H9 (cell line): Measurements from ENCODE around the gene GNLY. TPM values are rescaled to one million over a fixed set of nuclear protein-coding genes. Genes with fewer than 3 reads are reported as not detected.
A peak's percentile ranks its signal among the peaks of the same experiment; 100 is the strongest.

Experiments
- DNase-seq: peaks from one replicate; pipeline ENCODE4 v3.0.0-alpha.2; 2017
- H2AFZ ChIP-seq: one replicate; pipeline ENCODE4 v1.6.1; 2013; ENCODE audit warnings: mild to moderate bottlenecking, low read length, control low read depth, moderate library complexity
- H2AK5ac ChIP-seq: 2 replicates; pipeline ENCODE4 v1.6.1; 2013; ENCODE audit warnings: low read length, control low read depth, mixed read lengths; ENCODE audit not compliant: insufficient read length
- H2BK120ac ChIP-seq: one replicate; pipeline ENCODE4 v1.6.1; 2013; ENCODE audit warnings: low read depth, mild to moderate bottlenecking, low read length, control low read depth, inconsistent platforms; ENCODE audit not compliant: poor library complexity, severe bottlenecking
- H2BK12ac ChIP-seq: 2 replicates; pipeline ENCODE4 v1.6.1; 2013; ENCODE audit warnings: low read length, control low read depth, mixed read lengths, low read depth; ENCODE audit not compliant: insufficient read length
- H2BK15ac ChIP-seq: 2 replicates; pipeline ENCODE4 v1.6.1; 2013; ENCODE audit warnings: low read depth, low read length, control low read depth
- H2BK20ac ChIP-seq: one replicate; pipeline ENCODE4 v1.6.1; 2013; ENCODE audit warnings: low read depth, mild to moderate bottlenecking, low read length, control low read depth, inconsistent platforms; ENCODE audit not compliant: poor library complexity, severe bottlenecking
- H2BK5ac ChIP-seq: 2 replicates; pipeline ENCODE4 v1.6.1; 2013; ENCODE audit warnings: low read length, control low read depth, mixed read lengths; ENCODE audit not compliant: insufficient read length
- H3K14ac ChIP-seq: 2 replicates; pipeline ENCODE4 v1.6.1; 2013; ENCODE audit warnings: low read length, control low read depth; ENCODE audit not compliant: insufficient read depth
- H3K18ac ChIP-seq: 2 replicates; pipeline ENCODE4 v1.6.1; 2013; ENCODE audit warnings: low read depth, mild to moderate bottlenecking, mixed read lengths, low read length, control low read depth; ENCODE audit not compliant: insufficient read length
- H3K23ac ChIP-seq: 2 replicates; pipeline ENCODE4 v1.6.1; 2013; ENCODE audit warnings: low read length, control low read depth, mixed read lengths, low read depth; ENCODE audit not compliant: insufficient read length
- H3K23me2 ChIP-seq: 2 replicates; pipeline ENCODE4 v1.6.1; 2013; ENCODE audit warnings: low read depth, mild to moderate bottlenecking, mixed read lengths, low read length, control low read depth; ENCODE audit not compliant: insufficient read length, poor library complexity, severe bottlenecking
- H3K27ac ChIP-seq: 2 replicates; pipeline ENCODE4 v1.5.1; 2013; ENCODE audit warnings: low read length, control low read depth, mixed read lengths, low read depth; ENCODE audit not compliant: insufficient read length
- H3K27me3 ChIP-seq: 2 replicates; pipeline ENCODE4 v1.6.1; 2013; ENCODE audit warnings: low read length, control low read depth, inconsistent platforms; ENCODE audit not compliant: insufficient read depth
- H3K4ac ChIP-seq: 2 replicates; pipeline ENCODE4 v1.6.1; 2013; ENCODE audit warnings: low read depth, mild to moderate bottlenecking, control low read depth, inconsistent platforms, low read length, moderate library complexity
- H3K4me1 ChIP-seq: 2 replicates; pipeline ENCODE4 v1.6.1; 2013; ENCODE audit warnings: low read length, control low read depth, inconsistent platforms; ENCODE audit not compliant: insufficient read depth
- H3K4me2 ChIP-seq: 2 replicates; pipeline ENCODE4 v1.6.1; 2013; ENCODE audit warnings: low read length, control low read depth, mixed read lengths; ENCODE audit not compliant: insufficient read length, insufficient read depth
- H3K56ac ChIP-seq: 2 replicates; pipeline ENCODE4 v1.6.1; 2013; ENCODE audit warnings: low read depth, mild to moderate bottlenecking, mixed read lengths, low read length, control low read depth; ENCODE audit not compliant: insufficient read length
- H3K79me1 ChIP-seq: 2 replicates; pipeline ENCODE4 v1.6.1; 2013; ENCODE audit warnings: low read depth, mild to moderate bottlenecking, moderate library complexity, low read length, control low read depth, inconsistent platforms; ENCODE audit not compliant: insufficient read depth, poor library complexity, severe bottlenecking
- H3K79me2 ChIP-seq: 2 replicates; pipeline ENCODE4 v1.6.1; 2013; ENCODE audit warnings: low read length, control low read depth, inconsistent platforms; ENCODE audit not compliant: insufficient read depth
- H3K9ac ChIP-seq: 2 replicates; pipeline ENCODE4 v1.6.1; 2013; ENCODE audit warnings: low read length, control low read depth, mixed read lengths; ENCODE audit not compliant: insufficient read length; ENCODE audit errors: extremely low read depth
- H3K9me3 ChIP-seq: one replicate; pipeline ENCODE4 v1.6.1; 2013; ENCODE audit warnings: low read depth, low read length, inconsistent platforms; ENCODE audit not compliant: control insufficient read depth
- H3T11ph ChIP-seq: one replicate; pipeline ENCODE4 v1.6.1; 2013; ENCODE audit warnings: mild to moderate bottlenecking, low read length, control low read depth, inconsistent platforms
- H4K20me1 ChIP-seq: one replicate; pipeline ENCODE4 v1.6.1; 2013; ENCODE audit not compliant: control insufficient read depth, insufficient read length, insufficient read depth
- H4K5ac ChIP-seq: 2 replicates; pipeline ENCODE4 v1.6.1; 2013; ENCODE audit warnings: low read depth, mild to moderate bottlenecking, mixed read lengths, low read length, control low read depth; ENCODE audit not compliant: insufficient read length
- H4K8ac ChIP-seq: replicated peaks from 2 replicates; pipeline ENCODE4 v1.6.1; 2013; ENCODE audit warnings: low read length, control low read depth, mixed read lengths, low read depth; ENCODE audit not compliant: insufficient read length
- H4K91ac ChIP-seq: 2 replicates; pipeline ENCODE4 v1.6.1; 2013; ENCODE audit warnings: low read depth, mild to moderate bottlenecking, moderate library complexity, mixed read lengths, low read length, control low read depth; ENCODE audit not compliant: insufficient read length
- H3K27ac Mint-ChIP-seq, 3 experiments: 2 replicates in 2 of 3; 3 replicates in 1 of 3; pipeline ENCODE4 v1.8.0; 2020 to 2021; ENCODE audit warnings: mixed read lengths in 3 of 3, mild to moderate bottlenecking in 1 of 3, moderate library complexity in 1 of 3
- H3K27me3 Mint-ChIP-seq: 2 replicates; pipeline ENCODE4 v1.8.0; 2021; ENCODE audit warnings: low read depth, mild to moderate bottlenecking, moderate library complexity, mixed read lengths
- H3K36me3 Mint-ChIP-seq, 3 experiments: 2 replicates in 2 of 3; 3 replicates in 1 of 3; pipeline ENCODE4 v1.8.0; 2020 to 2021; ENCODE audit warnings: low read depth in 3 of 3, mixed read lengths in 3 of 3; ENCODE audit not compliant: insufficient read depth in 1 of 3
- H3K4me1 Mint-ChIP-seq, 2 experiments: 2 replicates each; pipeline ENCODE4 v1.8.0; 2020; ENCODE audit warnings: mixed read lengths in 2 of 2
- H3K4me3 Mint-ChIP-seq, 2 experiments: 2 replicates in 1 of 2; 3 replicates in 1 of 2; pipeline ENCODE4 v1.8.0; 2020 to 2021; ENCODE audit warnings: mild to moderate bottlenecking in 2 of 2, mixed read lengths in 2 of 2, moderate library complexity in 1 of 2
- H3K9me3 Mint-ChIP-seq, 2 experiments: 2 replicates in 1 of 2; 3 replicates in 1 of 2; pipeline ENCODE4 v1.8.0; 2020; ENCODE audit warnings: mild to moderate bottlenecking in 2 of 2, mixed read lengths in 2 of 2, moderate library complexity in 1 of 2
- CTCF ChIP-seq: fragments of 200-600 bp; sonication (generic); conservative IDR thresholded peaks from 3 replicates; pipeline ENCODE4 v1.8.0; 2021; ENCODE audit warnings: antibody characterized with exemption, mild to moderate bottlenecking
- WGBS: extraction: QIAGEN DNeasy Blood & Tissue Kit; methylation state at CpG from one replicate; pipeline ENCODE4 v1.1.7; 2013; ENCODE audit warnings: missing lambda C conversion rate, low lambda C conversion rate, mixed read lengths; ENCODE audit not compliant: insufficient read length; ENCODE audit errors: extremely low coverage; 5-methylcytosine and 5-hydroxymethylcytosine counted together
- total RNA-seq: library from RNA; stranded (reverse); gene quantifications from 2 replicates; pipeline ENCODE4 v1.2.1, GENCODE V29; 2021

Gene GNLY
- total RNA-seq, 1 experiment from 2014 or later = not detected

GRCh38 chr2:85724731-85725181 is 30.6 kb downstream of the GNLY start:
- no CpG with 5 or more reads among the region's 5 CpGs for WGBS
- Histone ChIP-seq H2AK5ac (no peak overlapping the region), H3K4me2 (no peak overlapping the region), H3K4me1 (no peaks in the 10 kb centered on the region), H3K9me3 (no peaks in the 10 kb centered on the region), H3K18ac (no peak overlapping the region), H2BK12ac (no peak overlapping the region), H3K23me2 (no peaks in the 10 kb centered on the region), H3K27ac (no peak overlapping the region), H2BK15ac (no peak overlapping the region), H3K27me3 (no peaks in the 10 kb centered on the region), H4K20me1 (no peaks in the 10 kb centered on the region), H3K79me2 (no peaks in the 10 kb centered on the region), H2BK120ac (no peak overlapping the region), H4K5ac (no peak overlapping the region), H2BK5ac (no peak overlapping the region), H2AFZ (no peak overlapping the region), H2BK20ac (no peak overlapping the region), H3K79me1 (no peaks in the 10 kb centered on the region), H3K4ac (no peak overlapping the region), H3K9ac (no peak overlapping the region), H3T11ph (no peak overlapping the region), H4K91ac (no peak overlapping the region), H3K23ac (no peak overlapping the region), H3K14ac (peak overlapping the region; percentile 56; the same call in 1 of the 2 replicates), H3K56ac (no peak overlapping the region), H4K8ac (no peak overlapping the region)
- no peak overlapping the region for H3K4me3 Mint-ChIP-seq
- H3K36me3 Mint-ChIP-seq = no peaks in the 10 kb centered on the region; a peak in 1 of 7 replicates
- no peak for TF ChIP-seq CTCF
- DNase-seq = no peak
- peaks cover 4 to 5% of the 10 kb centered on the region in 2 experiments; a peak in 4 of 5 replicates for H3K9me3 Mint-ChIP-seq
- peaks cover 17% of the 10 kb centered on the region for H3K27me3 Mint-ChIP-seq
- 0 out of 4 replicates have a peak, but pooled peaks cover 0 to 3% of the 10 kb centered on the region in 2 experiments for H3K4me1 Mint-ChIP-seq
- H3K27ac Mint-ChIP-seq = no peak overlapping the region
